Measurements from ENCODE around the gene MTA1.

The MTA1 gene

DNA sequence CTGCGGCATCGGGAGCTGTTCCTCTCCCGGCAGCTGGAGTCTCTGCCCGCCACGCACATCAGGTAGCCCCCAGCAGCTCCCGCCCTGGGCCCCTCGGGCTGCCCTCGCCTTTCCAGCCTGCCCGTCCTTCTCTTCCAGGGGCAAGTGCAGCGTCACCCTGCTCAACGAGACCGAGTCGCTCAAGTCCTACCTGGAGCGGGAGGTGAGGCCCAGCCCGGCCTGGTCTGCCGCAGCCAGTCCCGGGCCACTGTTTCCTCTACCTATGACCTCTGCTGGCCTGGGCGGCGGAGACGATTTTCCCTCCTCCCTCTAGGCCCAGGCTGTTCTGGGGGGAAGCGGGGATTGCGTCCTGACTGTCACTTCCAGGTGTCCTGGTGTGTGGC, 30.5 kb downstream of the MTA1 start:
- Histone ChIP-seq H3K27me3 (ENCODE audit: insufficient read depth, poor library complexity, severe bottlenecking) (no peaks in the 10 kb centered on the region), H3K27ac (replicated peaks) (no peak overlapping the region), H3K4me3 (replicated peaks; ENCODE audit: insufficient read depth, low read length) (no peak overlapping the region)
- no peak for DNase-seq (ENCODE audit: low read depth in 1 of 2, low spot score in 1 of 2)
- no peak for TF ChIP-seq SPI1 (IDR thresholded peaks at IDR 0.05; ENCODE audit: borderline replicate concordance, low read depth)
- no peak for TF ChIP-seq GABPA (IDR thresholded peaks at IDR 0.05; ENCODE audit: low read depth)
- TF ChIP-seq, protein P1, sequence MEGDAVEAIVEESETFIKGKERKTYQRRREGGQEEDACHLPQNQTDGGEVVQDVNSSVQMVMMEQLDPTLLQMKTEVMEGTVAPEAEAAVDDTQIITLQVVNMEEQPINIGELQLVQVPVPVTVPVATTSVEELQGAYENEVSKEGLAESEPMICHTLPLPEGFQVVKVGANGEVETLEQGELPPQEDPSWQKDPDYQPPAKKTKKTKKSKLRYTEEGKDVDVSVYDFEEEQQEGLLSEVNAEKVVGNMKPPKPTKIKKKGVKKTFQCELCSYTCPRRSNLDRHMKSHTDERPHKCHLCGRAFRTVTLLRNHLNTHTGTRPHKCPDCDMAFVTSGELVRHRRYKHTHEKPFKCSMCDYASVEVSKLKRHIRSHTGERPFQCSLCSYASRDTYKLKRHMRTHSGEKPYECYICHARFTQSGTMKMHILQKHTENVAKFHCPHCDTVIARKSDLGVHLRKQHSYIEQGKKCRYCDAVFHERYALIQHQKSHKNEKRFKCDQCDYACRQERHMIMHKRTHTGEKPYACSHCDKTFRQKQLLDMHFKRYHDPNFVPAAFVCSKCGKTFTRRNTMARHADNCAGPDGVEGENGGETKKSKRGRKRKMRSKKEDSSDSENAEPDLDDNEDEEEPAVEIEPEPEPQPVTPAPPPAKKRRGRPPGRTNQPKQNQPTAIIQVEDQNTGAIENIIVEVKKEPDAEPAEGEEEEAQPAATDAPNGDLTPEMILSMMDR (IDR thresholded peaks at IDR 0.05; ENCODE audit: insufficient read depth, low read length): no peak
- TF ChIP-seq POLR2AphosphoS5 (IDR thresholded peaks at IDR 0.05; ENCODE audit: low read depth): no peak
- TF ChIP-seq REST (IDR thresholded peaks at IDR 0.05; ENCODE audit: insufficient replicate concordance, low read depth): no peak

GRCh38 chr14:105450864-105451720, 31.5 kb downstream of the MTA1 start:
- TF ChIP-seq, protein P1 (IDR thresholded peaks at IDR 0.05; ENCODE audit: insufficient read depth, low read length): no peak
- no peak for TF ChIP-seq POLR2AphosphoS5 (IDR thresholded peaks at IDR 0.05; ENCODE audit: low read depth)
- no peak overlapping the region for H3K4me3 ChIP-seq (replicated peaks; ENCODE audit: insufficient read depth, low read length)
- H3K27ac ChIP-seq (replicated peaks): no peak overlapping the region
- DNase-seq (ENCODE audit: low read depth in 1 of 2, low spot score in 1 of 2): no peak
- no peaks in the 10 kb centered on the region for H3K27me3 ChIP-seq (ENCODE audit: insufficient read depth, poor library complexity, severe bottlenecking)

- no peaks in the 10 kb centered on the region for H3K27me3 ChIP-seq (ENCODE audit: insufficient read depth, poor library complexity, severe bottlenecking)
- no peak overlapping the region for H3K27ac ChIP-seq (replicated peaks)
- no peak for DNase-seq (ENCODE audit: low read depth in 1 of 2, low spot score in 1 of 2)
- TF ChIP-seq SPI1 (IDR thresholded peaks at IDR 0.05; ENCODE audit: borderline replicate concordance, low read depth) (no peak), REST (IDR thresholded peaks at IDR 0.05; ENCODE audit: insufficient replicate concordance, low read depth) (no peak), POLR2AphosphoS5 (IDR thresholded peaks at IDR 0.05; ENCODE audit: low read depth) (no peak), GABPA (IDR thresholded peaks at IDR 0.05; ENCODE audit: low read depth) (no peak)
- TF ChIP-seq, protein P1 (IDR thresholded peaks at IDR 0.05; ENCODE audit: insufficient read depth, low read length): no peak
- H3K4me3 ChIP-seq (replicated peaks; ENCODE audit: insufficient read depth, low read length): no peak overlapping the region
Observed at GRCh38 chr14:105452963-105453362, 33.3 kb downstream of the MTA1 start.

All from HL-60 (cell line).